Measurements from ENCODE around the gene FGD3.

The FGD3 gene

GRCh38 chr9:92960561-92961290 lies 13.4 kb downstream of the FGD3 start:
- no peak for DNase-seq

GRCh38 chr9:92961627-92962302 lies 14.4 kb downstream of the FGD3 start:
- DNase-seq, result peak; percentile 19

- DNase-seq, result no peak
Observed at GRCh38 chr9:92962303-92962649, 15.0 kb downstream of the FGD3 start.

- DNase-seq, result no peak
Observed at GRCh38 chr9:92962846-92963245, 15.5 kb downstream of the FGD3 start.

- DNase-seq, result peak; percentile 84
Observed at GRCh38 chr9:92963831-92964606, 16.7 kb downstream of the FGD3 start.

GRCh38 chr9:92964607-92965060 lies 17.3 kb downstream of the FGD3 start:
- DNase-seq, result peak; percentile 50

GRCh38 chr9:92965061-92965758 lies 17.9 kb downstream of the FGD3 start:
- peak; percentile 54 for DNase-seq

- DNase-seq, result no peak
Observed at GRCh38 chr9:92965759-92966517, 18.6 kb downstream of the FGD3 start.

- DNase-seq, result no peak
Observed at GRCh38 chr9:92966518-92966800, 19.1 kb downstream of the FGD3 start.

GRCh38 chr9:92968081-92968480 lies 20.8 kb downstream of the FGD3 start:
- DNase-seq, result no peak

- DNase-seq, result no peak
Observed at GRCh38 chr9:92969516-92970466, 22.5 kb downstream of the FGD3 start.

GRCh38 chr9:92970467-92970923 lies 23.2 kb downstream of the FGD3 start:
- no peak for DNase-seq

GRCh38 chr9:92971121-92971520 lies 23.8 kb downstream of the FGD3 start:
- no peak for DNase-seq

- no peak for DNase-seq
Observed at GRCh38 chr9:92971776-92972175, 24.5 kb downstream of the FGD3 start.

- DNase-seq, result no peak
Observed at GRCh38 chr9:92973700-92974099, 26.4 kb downstream of the FGD3 start.

GRCh38 chr9:92974161-92974661 lies 26.9 kb downstream of the FGD3 start:
- DNase-seq, result no peak

GRCh38 chr9:92974761-92975755 lies 27.7 kb downstream of the FGD3 start:
- DNase-seq, result no peak

GRCh38 chr9:92976431-92976830 lies 29.1 kb downstream of the FGD3 start:
- no peak for DNase-seq

- no peak for DNase-seq
Observed at GRCh38 chr9:92977279-92977678, 30.0 kb downstream of the FGD3 start.

- DNase-seq, result no peak
Observed at GRCh38 chr9:92978345-92978875, 31.1 kb downstream of the FGD3 start.
